Activated T-helper 17 cell treated with anti-CD3 and anti-CD28 coated beads, Interleukin-2, amount 50 U/mL, for 72 hours (primary cell): ENCODE results near the gene PRSS1. TPM values are rescaled to one million over a fixed set of nuclear protein-coding genes. Genes with fewer than 3 reads are reported as not detected.
"Not testable (repeated sequence)": the region's sequence is repeated elsewhere in the genome, so short reads cannot be mapped to it uniquely, and the experiment has no call there.

ENCODE experiments used
- ATAC-seq: fragments of 150-1000 bp; cut with Tn5 transposase; replicated peaks from 2 replicates; pipeline ENCODE4 v1.10.0; 2021; ENCODE audit warnings: mild to moderate bottlenecking, moderate library complexity
- H3K27ac Mint-ChIP-seq: one replicate; pipeline ENCODE4 v1.8.0; 2022; ENCODE audit warnings: mixed read lengths
- H3K27me3 Mint-ChIP-seq: one replicate; pipeline ENCODE4 v1.8.0; 2022; ENCODE audit warnings: mixed read lengths
- H3K36me3 Mint-ChIP-seq: one replicate; pipeline ENCODE4 v1.8.0; 2022; ENCODE audit warnings: low read depth, mild to moderate bottlenecking, mixed read lengths
- H3K4me1 Mint-ChIP-seq: one replicate; pipeline ENCODE4 v1.8.0; 2022; ENCODE audit warnings: mixed read lengths
- H3K4me3 Mint-ChIP-seq: one replicate; pipeline ENCODE4 v1.8.0; 2022; ENCODE audit warnings: mild to moderate bottlenecking, mixed read lengths
- H3K9me3 Mint-ChIP-seq: one replicate; pipeline ENCODE4 v1.8.0; 2022; ENCODE audit warnings: mixed read lengths
- total RNA-seq, 2 donors: library from RNA; stranded (reverse); gene quantifications; one replicate each; pipeline ENCODE4 v1.2.3, GENCODE V29; 2022

PRSS1 gene
- total RNA-seq, 2 donors from 2014 or later: not detected

GRCh38 chr7:142754681-142755575, 5.7 kb downstream of the PRSS1 start:
- Mint-ChIP-seq H3K4me1 (no peaks in the 10 kb centered on the region), H3K27ac (no peak overlapping the region), H3K9me3 (no peaks in the 10 kb centered on the region), H3K4me3 (no peak overlapping the region), H3K36me3 (no peaks in the 10 kb centered on the region), H3K27me3 (no peaks in the 10 kb centered on the region)
- no peak for ATAC-seq

- not testable (repeated sequence) for H3K9me3 Mint-ChIP-seq, H3K27me3 Mint-ChIP-seq, H3K27ac Mint-ChIP-seq, H3K36me3 Mint-ChIP-seq, H3K4me1 Mint-ChIP-seq, H3K4me3 Mint-ChIP-seq, ATAC-seq
Observed at GRCh38 chr7:142758312-142758711, 9.0 kb downstream of the PRSS1 start.

- no peaks in the 10 kb centered on the region for H3K9me3 Mint-ChIP-seq
- H3K27ac Mint-ChIP-seq: no peak overlapping the region
- no peaks in the 10 kb centered on the region for H3K36me3 Mint-ChIP-seq
- H3K27me3 Mint-ChIP-seq: no peaks in the 10 kb centered on the region
- H3K4me1 Mint-ChIP-seq: no peaks in the 10 kb centered on the region
- no peak overlapping the region for H3K4me3 Mint-ChIP-seq
- no peak for ATAC-seq
Observed at GRCh38 chr7:142759433-142759832, 10.2 kb downstream of the PRSS1 start.

GRCh38 chr7:142760071-142760642, 10.9 kb downstream of the PRSS1 start:
- ATAC-seq: no peak
- Mint-ChIP-seq H3K27me3 (no peaks in the 10 kb centered on the region), H3K27ac (no peak overlapping the region), H3K4me3 (no peak overlapping the region), H3K4me1 (no peaks in the 10 kb centered on the region), H3K9me3 (no peaks in the 10 kb centered on the region), H3K36me3 (no peaks in the 10 kb centered on the region)

GRCh38 chr7:142761606-142762005, 12.3 kb downstream of the PRSS1 start:
- H3K27ac Mint-ChIP-seq, H3K27me3 Mint-ChIP-seq, H3K4me1 Mint-ChIP-seq, H3K36me3 Mint-ChIP-seq, H3K4me3 Mint-ChIP-seq, ATAC-seq, H3K9me3 Mint-ChIP-seq: not testable (repeated sequence)

- no peaks in the 10 kb centered on the region for H3K9me3 Mint-ChIP-seq
- no peaks in the 10 kb centered on the region for H3K4me1 Mint-ChIP-seq
- no peaks in the 10 kb centered on the region for H3K36me3 Mint-ChIP-seq
- H3K4me3 Mint-ChIP-seq: no peak overlapping the region
- ATAC-seq: no peak
- H3K27me3 Mint-ChIP-seq: no peaks in the 10 kb centered on the region
- no peak overlapping the region for H3K27ac Mint-ChIP-seq
Observed at GRCh38 chr7:142762104-142762503, 12.8 kb downstream of the PRSS1 start.

GRCh38 chr7:142767451-142767850, 18.2 kb downstream of the PRSS1 start:
- Mint-ChIP-seq H3K27ac (no peak overlapping the region), H3K9me3 (no peaks in the 10 kb centered on the region), H3K36me3 (no peaks in the 10 kb centered on the region), H3K4me3 (no peak overlapping the region), H3K27me3 (no peaks in the 10 kb centered on the region), H3K4me1 (no peaks in the 10 kb centered on the region)
- no peak for ATAC-seq

GRCh38 chr7:142767861-142768260, 18.6 kb downstream of the PRSS1 start:
- H3K27ac Mint-ChIP-seq: no peak overlapping the region

GRCh38 chr7:142768885-142769284, 19.6 kb downstream of the PRSS1 start:
- not testable (repeated sequence) for H3K4me3 Mint-ChIP-seq, H3K27me3 Mint-ChIP-seq, H3K4me1 Mint-ChIP-seq, ATAC-seq, H3K27ac Mint-ChIP-seq, H3K36me3 Mint-ChIP-seq, H3K9me3 Mint-ChIP-seq

More at GRCh38 chr7:142767861-142768260, 18.6 kb downstream of the PRSS1 start:
- no peak for ATAC-seq
- H3K36me3 Mint-ChIP-seq: no peaks in the 10 kb centered on the region
- no peak overlapping the region for H3K4me3 Mint-ChIP-seq
- H3K9me3 Mint-ChIP-seq: no peaks in the 10 kb centered on the region
- H3K4me1 Mint-ChIP-seq: no peaks in the 10 kb centered on the region
- no peaks in the 10 kb centered on the region for H3K27me3 Mint-ChIP-seq

GRCh38 chr7:142770661-142771352, 21.5 kb downstream of the PRSS1 start, which contains the start of gene PRSS2:
TSS of gene PRSS2 (plus strand) at chr7:142770970. CDS start at chr7:142770983, 13 bp downstream.
- Mint-ChIP-seq H3K4me3 (peak within 1 kb of the TSS; percentile 20), H3K4me1 (no peaks in the 10 kb centered on the region), H3K27me3 (no peaks in the 10 kb centered on the region), H3K9me3 (no peaks in the 10 kb centered on the region), H3K36me3 (no peaks in the 10 kb centered on the region), H3K27ac (peak within 1 kb of the TSS; percentile 29)
- peak; percentile 39 for ATAC-seq

- Mint-ChIP-seq H3K27ac (peak overlapping the region; percentile 29), H3K9me3 (no peaks in the 10 kb centered on the region), H3K27me3 (no peaks in the 10 kb centered on the region), H3K4me1 (no peaks in the 10 kb centered on the region), H3K36me3 (no peaks in the 10 kb centered on the region), H3K4me3 (peak overlapping the region; percentile 20)
- ATAC-seq: no peak
Observed at GRCh38 chr7:142771353-142771723, 22.1 kb downstream of the PRSS1 start.

GRCh38 chr7:142772051-142772450, 22.8 kb downstream of the PRSS1 start:
- Mint-ChIP-seq H3K27me3 (no peaks in the 10 kb centered on the region), H3K9me3 (no peaks in the 10 kb centered on the region), H3K36me3 (no peaks in the 10 kb centered on the region), H3K4me1 (no peaks in the 10 kb centered on the region), H3K4me3 (no peak overlapping the region), H3K27ac (no peak overlapping the region)
- ATAC-seq: no peak

GRCh38 chr7:142772673-142773072, 23.4 kb downstream of the PRSS1 start:
- Mint-ChIP-seq H3K27me3 (no peaks in the 10 kb centered on the region), H3K9me3 (no peaks in the 10 kb centered on the region), H3K4me3 (no peak overlapping the region), H3K36me3 (no peaks in the 10 kb centered on the region), H3K4me1 (no peaks in the 10 kb centered on the region), H3K27ac (no peak overlapping the region)
- ATAC-seq: no peak

- H3K4me3 Mint-ChIP-seq: no peak overlapping the region
- no peak for ATAC-seq
- H3K27me3 Mint-ChIP-seq: no peaks in the 10 kb centered on the region
- H3K4me1 Mint-ChIP-seq: no peaks in the 10 kb centered on the region
- H3K9me3 Mint-ChIP-seq: no peaks in the 10 kb centered on the region
- H3K27ac Mint-ChIP-seq: no peak overlapping the region
- no peaks in the 10 kb centered on the region for H3K36me3 Mint-ChIP-seq
Observed at GRCh38 chr7:142773230-142773629, 24.0 kb downstream of the PRSS1 start.
